ES-I3 (cell line): ENCODE results near the gene NAT8L.

ENCODE experiments used
- H3K36me3 ChIP-seq: 2 replicates; pipeline ENCODE4 v1.6.1; 2013; ENCODE audit warnings: mild to moderate bottlenecking, low read length, control low read depth, moderate library complexity; ENCODE audit not compliant: insufficient read depth
- H3K4me1 ChIP-seq: 2 replicates; pipeline ENCODE4 v1.6.1; 2013; ENCODE audit warnings: mild to moderate bottlenecking, control low read depth, low read length; ENCODE audit not compliant: insufficient read depth
- H3K9ac ChIP-seq: 2 replicates; pipeline ENCODE4 v1.6.1; 2013; ENCODE audit warnings: low read depth, mild to moderate bottlenecking, low read length, moderate library complexity
- H3K9me3 ChIP-seq: 2 replicates; pipeline ENCODE4 v1.6.1; 2013; ENCODE audit warnings: mild to moderate bottlenecking, low read length, moderate library complexity; ENCODE audit not compliant: control insufficient read depth, insufficient read depth

The NAT8L gene

GRCh38 chr4:2065106-2065930, 6.2 kb downstream of the NAT8L start:
- no peak overlapping the region for H3K9ac ChIP-seq
- no peaks in the 10 kb centered on the region for H3K36me3 ChIP-seq
- no peaks in the 10 kb centered on the region for H3K9me3 ChIP-seq
- peaks cover 3% of the 10 kb centered on the region; the same call in 1 of the 2 replicates for H3K4me1 ChIP-seq

- no peak overlapping the region for H3K9ac ChIP-seq
- H3K36me3 ChIP-seq, result no peaks in the 10 kb centered on the region
- H3K9me3 ChIP-seq, result no peaks in the 10 kb centered on the region
- peaks cover 3% of the 10 kb centered on the region; the same call in 1 of the 2 replicates for H3K4me1 ChIP-seq
Measured at GRCh38 chr4:2066011-2066551, 7.0 kb downstream of the NAT8L start.

GRCh38 chr4:2066571-2067445, 7.7 kb downstream of the NAT8L start:
- Histone ChIP-seq H3K9ac (no peak overlapping the region), H3K36me3 (no peaks in the 10 kb centered on the region), H3K9me3 (no peaks in the 10 kb centered on the region), H3K4me1 (peaks cover 6% of the 10 kb centered on the region; the same call in 1 of the 2 replicates)

GRCh38 chr4:2067446-2068197, 8.5 kb downstream of the NAT8L start:
- no peaks in the 10 kb centered on the region for H3K9me3 ChIP-seq
- peaks cover 6% of the 10 kb centered on the region; the same call in 1 of the 2 replicates for H3K4me1 ChIP-seq
- no peak overlapping the region for H3K9ac ChIP-seq
- H3K36me3 ChIP-seq, result no peaks in the 10 kb centered on the region

GRCh38 chr4:2068198-2068470, 9.0 kb downstream of the NAT8L start:
- H3K4me1 ChIP-seq, result peaks cover 6% of the 10 kb centered on the region; the same call in 1 of the 2 replicates
- no peaks in the 10 kb centered on the region for H3K36me3 ChIP-seq
- H3K9ac ChIP-seq, result no peak overlapping the region
- no peaks in the 10 kb centered on the region for H3K9me3 ChIP-seq

- H3K9me3 ChIP-seq, result no peaks in the 10 kb centered on the region
- no peaks in the 10 kb centered on the region for H3K36me3 ChIP-seq
- H3K4me1 ChIP-seq, result peaks cover 6% of the 10 kb centered on the region; the same call in 1 of the 2 replicates
- H3K9ac ChIP-seq, result no peak overlapping the region
Measured at GRCh38 chr4:2068566-2068965, 9.4 kb downstream of the NAT8L start.

- Histone ChIP-seq H3K9me3 (no peaks in the 10 kb centered on the region), H3K9ac (no peak overlapping the region), H3K4me1 (peaks cover 6% of the 10 kb centered on the region; the same call in 1 of the 2 replicates), H3K36me3 (no peaks in the 10 kb centered on the region)
Measured at GRCh38 chr4:2069161-2069971, 10.2 kb downstream of the NAT8L start.

GRCh38 chr4:2069986-2070385, 10.9 kb downstream of the NAT8L start:
- no peaks in the 10 kb centered on the region for H3K9me3 ChIP-seq
- H3K4me1 ChIP-seq, result peaks cover 6% of the 10 kb centered on the region; the same call in 1 of the 2 replicates
- H3K36me3 ChIP-seq, result no peaks in the 10 kb centered on the region
- no peak overlapping the region for H3K9ac ChIP-seq

GRCh38 chr4:2070421-2071251, 11.5 kb downstream of the NAT8L start:
- H3K36me3 ChIP-seq, result no peaks in the 10 kb centered on the region
- H3K9ac ChIP-seq, result no peak overlapping the region
- H3K9me3 ChIP-seq, result no peaks in the 10 kb centered on the region
- H3K4me1 ChIP-seq, result peaks cover 6% of the 10 kb centered on the region; the same call in 1 of the 2 replicates

- H3K9ac ChIP-seq, result no peak overlapping the region
- H3K9me3 ChIP-seq, result no peaks in the 10 kb centered on the region
- H3K4me1 ChIP-seq, result peaks cover 6% of the 10 kb centered on the region; the same call in 1 of the 2 replicates
- H3K36me3 ChIP-seq, result no peaks in the 10 kb centered on the region
Measured at GRCh38 chr4:2071252-2071911, 12.3 kb downstream of the NAT8L start.

GRCh38 chr4:2071912-2072867, 13.1 kb downstream of the NAT8L start:
- no peak overlapping the region for H3K9ac ChIP-seq
- no peaks in the 10 kb centered on the region for H3K9me3 ChIP-seq
- H3K4me1 ChIP-seq, result peaks cover 6% of the 10 kb centered on the region; the same call in 1 of the 2 replicates
- H3K36me3 ChIP-seq, result no peaks in the 10 kb centered on the region
